ENCODE results near the gene PITPNC1. TPM values are rescaled to one million over a fixed set of nuclear protein-coding genes. Genes with fewer than 3 reads are reported as not detected.

Gene PITPNC1
- total RNA-seq, 1 experiment from 2014 or later = 37.5 TPM

DNA sequence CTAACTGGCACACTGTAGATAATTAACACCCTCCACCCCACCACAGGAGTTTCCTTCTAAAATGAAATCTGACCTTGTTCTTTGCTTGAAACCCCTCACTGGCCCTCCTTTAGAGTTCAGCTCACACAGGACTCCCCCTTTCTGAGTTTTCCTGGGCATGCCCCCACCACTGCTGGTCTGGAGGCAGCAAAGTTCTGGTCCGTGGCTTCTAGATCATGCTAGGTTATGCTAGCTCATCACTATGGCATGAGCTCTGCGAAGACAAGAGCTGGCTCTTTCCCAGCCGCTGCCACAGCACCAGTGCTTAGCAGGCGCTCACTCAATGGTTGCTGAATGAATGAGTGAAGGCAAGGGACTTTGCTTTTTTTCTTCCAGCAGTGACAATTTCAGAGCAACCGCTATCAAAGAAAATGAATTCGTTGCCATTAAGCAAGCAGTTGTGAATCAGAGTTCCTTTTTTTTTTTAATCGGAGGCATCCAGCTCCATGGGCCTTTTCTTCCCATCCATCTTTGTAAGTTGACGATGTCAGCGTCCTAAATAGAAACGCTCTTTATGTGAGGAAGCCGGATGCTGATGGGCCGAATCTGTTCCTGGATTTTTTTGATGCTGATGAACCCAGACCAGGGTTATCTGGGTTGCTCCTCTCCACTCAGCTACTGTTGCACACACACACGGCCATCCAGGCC, 259.9 kb downstream of the PITPNC1 start:
- H2AK5ac ChIP-seq (ENCODE audit: insufficient read length, low read length) = no peak overlapping the region
- no peaks in the 10 kb centered on the region for H3K23me2 ChIP-seq (ENCODE audit: insufficient read length, low read depth, low read length, poor library complexity, severe bottlenecking)
- H3T11ph ChIP-seq (ENCODE audit: low read length) = no peak overlapping the region
- no peak overlapping the region for H2AFZ ChIP-seq (ENCODE audit: low read length)
- H2BK12ac ChIP-seq (ENCODE audit: insufficient read length, low read depth, low read length) = no peak overlapping the region
- no peak overlapping the region for H2BK5ac ChIP-seq (ENCODE audit: insufficient read length, low read length)
- H3K36me3 Mint-ChIP-seq (ENCODE audit: insufficient read depth in 1 of 3, low read depth in 3 of 3) = peaks cover 0 to 16% (median 10%) of the 10 kb centered on the region in 3 experiments; a peak in 6 of 7 replicates
- no peak overlapping the region for H3K18ac ChIP-seq (ENCODE audit: insufficient read length, low read depth, low read length)
- no peaks in the 10 kb centered on the region for H3K9me3 Mint-ChIP-seq
- no peaks in the 10 kb centered on the region for H4K20me1 ChIP-seq (ENCODE audit: control insufficient read depth, insufficient read depth, insufficient read length)
- H2BK15ac ChIP-seq (ENCODE audit: low read depth, low read length) = no peak overlapping the region
- peak overlapping the region in 1 of 3 experiments; percentile 54; a peak in 2 of 7 replicates for H3K27ac Mint-ChIP-seq
- TF ChIP-seq CTCF (conservative IDR thresholded peaks at IDR 0.05) = no peak
- no peaks in the 10 kb centered on the region for H3K9me3 ChIP-seq (ENCODE audit: control insufficient read depth, low read depth, low read length)
- H3K4me3 Mint-ChIP-seq = no peak overlapping the region
- no peak overlapping the region for H4K8ac ChIP-seq (replicated peaks; ENCODE audit: insufficient read length, low read depth, low read length)
- H3K4me2 ChIP-seq (ENCODE audit: insufficient read depth, insufficient read length, low read length) = no peak overlapping the region
- no peak overlapping the region for H3K9ac ChIP-seq (ENCODE audit: extremely low read depth, insufficient read length, low read length)
- no peak overlapping the region for H3K56ac ChIP-seq (ENCODE audit: insufficient read length, low read depth, low read length)
- no CpG with 5 or more reads among the region's 13 CpGs for WGBS (ENCODE audit: extremely low coverage, insufficient read length, low lambda C conversion rate)
- H3K79me2 ChIP-seq (ENCODE audit: insufficient read depth, low read length) = no peaks in the 10 kb centered on the region
- no peak overlapping the region for H3K4ac ChIP-seq (ENCODE audit: low read depth, low read length)
- H2BK20ac ChIP-seq (ENCODE audit: low read depth, low read length, poor library complexity, severe bottlenecking) = no peak overlapping the region
- DNase-seq = no peak
- no peak overlapping the region for H4K5ac ChIP-seq (ENCODE audit: insufficient read length, low read depth, low read length)
- H2BK120ac ChIP-seq (ENCODE audit: low read depth, low read length, poor library complexity, severe bottlenecking) = no peak overlapping the region
- H3K27me3 ChIP-seq (ENCODE audit: insufficient read depth, low read length) = no peaks in the 10 kb centered on the region
- no peak overlapping the region for H3K23ac ChIP-seq (ENCODE audit: insufficient read length, low read depth, low read length)
- H3K27ac ChIP-seq (ENCODE audit: insufficient read length, low read depth, low read length) = no peak overlapping the region
- no peaks in the 10 kb centered on the region for H3K27me3 Mint-ChIP-seq (ENCODE audit: low read depth)
- H3K4me1 ChIP-seq (ENCODE audit: insufficient read depth, low read length) = no peaks in the 10 kb centered on the region; the same call in 1 of the 2 replicates
- peaks cover 11 to 14% of the 10 kb centered on the region in 2 experiments for H3K4me1 Mint-ChIP-seq
- H3K79me1 ChIP-seq (ENCODE audit: insufficient read depth, low read depth, low read length, poor library complexity, severe bottlenecking) = no peaks in the 10 kb centered on the region
- no peak overlapping the region for H3K14ac ChIP-seq (ENCODE audit: insufficient read depth, low read length)
- H4K91ac ChIP-seq (ENCODE audit: insufficient read length, low read depth, low read length) = no peak overlapping the region

Measured in H9 (cell line).